Ramos (cell line): ENCODE measurements around the gene LAYN.

Experiments used
- in situ Hi-C: fragments of 300-500 bp; cut with MboI; formaldehyde crosslinking; loops from one replicate; pipeline ENCODE4 v1.14.3; 2022; ENCODE audit warnings: low sequenced_read_pairs; ENCODE audit not compliant: unreplicated experiment

Gene LAYN

DNA sequence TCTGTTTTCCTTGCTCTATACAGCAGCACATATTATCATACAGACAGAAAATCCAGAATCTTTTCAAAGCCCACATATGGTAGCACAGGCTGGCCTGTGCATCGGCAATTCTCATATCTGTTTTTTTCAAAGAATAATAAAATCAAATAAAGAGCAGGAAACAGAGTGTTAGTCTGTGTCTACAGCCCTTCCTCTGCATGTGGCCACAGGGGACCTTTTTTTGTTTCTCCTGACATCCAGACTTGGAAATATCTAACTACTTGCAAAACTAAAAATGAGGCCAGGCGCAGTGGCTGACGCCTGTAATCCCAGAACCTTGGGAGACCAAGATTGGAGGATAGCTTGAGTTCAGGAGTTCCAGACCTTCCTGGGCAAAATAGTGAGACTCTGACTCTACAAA, 20.3 kb downstream of the LAYN start:
- in situ Hi-C loops, result no loop called here

- in situ Hi-C loops, result no loop called here
Measured at GRCh38 chr11:111561306-111561705, 20.8 kb downstream of the LAYN start.

DNA sequence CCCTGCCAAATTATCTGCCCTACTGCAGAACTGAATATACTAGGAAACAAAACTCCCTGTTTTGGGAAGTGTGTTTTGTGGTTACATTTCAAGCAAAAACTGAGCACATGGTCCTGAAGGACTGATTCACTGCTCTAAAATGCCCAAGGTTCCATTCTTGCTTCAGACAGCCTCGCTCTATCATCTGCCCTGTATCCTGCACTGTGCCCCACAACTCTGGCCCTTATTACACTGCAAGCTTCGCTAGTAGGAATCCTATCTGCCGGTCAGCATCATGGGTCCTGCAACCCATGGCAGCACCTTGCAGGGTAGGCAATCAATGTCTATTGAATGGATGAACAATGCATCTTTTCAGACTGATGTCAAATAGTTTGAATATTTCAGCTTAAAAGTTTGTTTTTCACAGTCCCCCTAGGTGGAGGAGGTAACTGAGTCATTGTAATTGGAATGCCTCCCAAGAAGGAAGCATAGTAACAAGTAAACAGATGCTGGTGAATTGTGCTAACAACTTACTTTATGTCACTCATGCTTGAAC, 21.3 kb downstream of the LAYN start:
- in situ Hi-C loops, result no loop called here

GRCh38 chr11:111562692-111563389, 22.3 kb downstream of the LAYN start:
- in situ Hi-C loops, result no loop called here

DNA sequence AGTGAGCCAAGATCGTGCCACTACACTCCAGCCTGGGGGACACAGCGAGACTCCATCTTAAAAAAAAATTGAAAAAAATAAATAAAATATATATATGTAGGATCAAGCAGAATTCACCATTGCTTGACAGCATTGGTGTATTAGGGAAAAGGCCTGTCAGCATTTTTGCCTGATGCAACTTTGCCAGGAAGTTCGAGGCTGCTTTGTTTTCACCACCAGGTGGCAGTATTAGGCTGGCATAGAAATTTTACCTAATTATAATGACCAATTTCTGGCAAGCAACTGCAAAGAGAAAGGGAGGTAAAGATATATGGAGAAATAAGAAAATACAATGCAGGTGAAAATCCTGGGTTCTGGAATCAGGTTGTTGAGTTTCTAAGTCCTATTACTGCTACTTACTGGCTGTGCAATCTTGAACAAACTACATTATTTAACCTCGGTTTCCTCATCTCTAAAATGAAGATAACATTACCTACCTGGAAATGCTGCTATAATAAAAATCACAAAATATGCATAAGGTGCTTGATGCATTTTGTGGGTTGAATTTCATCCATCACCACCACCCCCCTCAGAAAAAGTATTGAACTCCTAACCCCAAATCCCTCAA, 24.7 kb downstream of the LAYN start:
- in situ Hi-C loops, result no loop called here

GRCh38 chr11:111566324-111566723, 25.8 kb downstream of the LAYN start:
- in situ Hi-C loops, result no loop called here

DNA sequence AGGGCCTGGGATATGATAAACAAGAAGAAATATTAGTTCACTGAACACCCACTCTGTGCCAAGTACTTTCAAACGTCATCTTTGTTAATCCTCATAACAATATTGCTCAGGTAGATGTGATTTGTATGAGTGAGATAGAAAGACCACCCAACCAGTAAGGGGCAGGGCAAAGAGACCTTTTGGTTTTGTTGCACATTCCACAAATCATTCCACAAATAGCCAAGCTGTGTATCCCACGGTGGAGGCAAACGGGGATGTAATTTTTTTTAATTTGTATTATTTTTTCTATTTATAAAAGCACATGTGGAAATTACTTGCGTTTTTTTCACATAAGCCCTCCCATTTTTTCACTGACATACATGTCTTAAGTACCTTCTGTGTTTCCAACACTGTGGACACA, 29.0 kb downstream of the LAYN start:
- in situ Hi-C loops, result no loop called here

- in situ Hi-C loops, result no loop called here
Measured at GRCh38 chr11:111570796-111571195, 30.3 kb downstream of the LAYN start.

- in situ Hi-C loops, result no loop called here
Measured at GRCh38 chr11:111571829-111572501, 31.4 kb downstream of the LAYN start.

GRCh38 chr11:111572581-111572980, 32.1 kb downstream of the LAYN start:
- in situ Hi-C loops, result no loop called here

- in situ Hi-C loops, result no loop called here
Measured at GRCh38 chr11:111573821-111574249, 33.3 kb downstream of the LAYN start.

DNA sequence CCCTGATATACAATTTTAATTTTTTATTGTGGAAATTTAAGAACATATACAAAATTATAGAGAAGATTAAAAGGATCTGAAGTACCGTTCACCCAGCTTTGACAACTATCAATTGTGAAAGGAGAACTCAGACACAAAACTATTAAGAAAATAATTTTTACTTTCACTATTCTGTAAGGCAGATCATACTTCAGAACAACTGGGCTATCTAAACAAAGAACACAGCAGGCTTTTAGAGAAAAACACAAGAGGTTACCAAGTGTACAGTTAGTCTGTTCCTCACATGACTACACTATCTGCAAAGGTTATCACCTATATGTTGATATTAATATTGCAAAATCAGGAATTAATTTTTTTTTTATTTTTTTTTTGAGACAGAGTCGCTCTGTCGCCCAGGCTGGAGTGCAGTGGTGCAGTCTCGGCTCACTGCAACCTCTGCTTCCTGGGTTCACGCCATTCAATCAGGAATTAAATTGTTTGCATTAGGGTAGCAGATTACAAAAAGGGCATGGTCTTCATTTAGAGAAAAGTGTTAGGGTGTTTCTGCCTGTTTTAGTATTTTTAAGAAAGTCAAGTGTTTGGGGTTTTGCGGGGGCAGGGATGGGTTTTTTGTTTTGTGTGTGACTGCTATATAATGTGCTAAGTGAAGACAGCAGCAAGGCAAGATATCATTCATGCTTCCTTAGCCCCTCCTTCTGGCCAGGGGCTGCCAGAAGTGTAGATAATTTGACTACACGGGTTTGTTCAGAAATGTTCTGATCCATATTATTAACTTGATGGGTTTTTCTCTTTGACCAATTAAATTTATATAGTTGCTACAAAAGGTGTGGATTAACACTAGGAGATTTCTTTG, 34.1 kb downstream of the LAYN start:
- in situ Hi-C loops, result no loop called here

DNA sequence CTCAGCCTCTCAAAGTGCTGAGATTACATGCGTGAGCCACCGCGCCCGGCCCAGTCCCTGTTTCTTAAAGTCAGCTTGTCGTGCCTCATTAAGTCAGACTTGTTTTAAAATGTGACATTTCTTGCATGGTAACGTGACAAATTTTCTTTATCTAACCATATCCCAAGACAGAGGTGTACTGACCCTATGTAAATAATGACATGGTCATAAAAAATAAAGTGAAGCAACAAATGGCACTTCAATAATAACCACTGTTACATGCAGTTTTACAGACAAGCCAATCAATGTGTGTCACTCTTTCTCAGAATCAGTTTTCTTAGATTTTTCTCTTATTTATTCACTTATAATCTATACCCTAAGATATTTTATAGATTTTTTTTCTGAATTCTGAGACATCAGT, 35.2 kb downstream of the LAYN start:
- in situ Hi-C loops, result no loop called here

DNA sequence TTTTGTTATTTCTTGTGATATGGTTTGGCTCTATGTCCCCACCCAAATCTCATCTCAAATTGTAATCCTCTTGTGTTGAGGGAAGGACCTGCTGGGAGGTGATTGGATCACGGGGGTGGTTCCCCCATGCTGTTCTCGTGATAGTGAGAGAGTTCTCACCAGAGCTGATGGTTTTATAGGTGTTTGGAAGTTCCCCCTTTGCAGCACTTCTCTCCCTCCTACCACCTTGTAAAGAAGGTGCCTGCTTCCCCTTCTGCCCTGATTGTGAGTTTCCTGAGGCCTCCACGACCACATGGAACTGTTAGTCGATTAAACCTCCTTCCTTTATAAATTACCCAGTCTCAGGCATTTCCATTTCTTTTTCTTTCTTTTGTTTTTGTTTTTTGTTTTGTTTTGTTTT, 37.3 kb downstream of the LAYN start:
- in situ Hi-C loops, result no loop called here

DNA sequence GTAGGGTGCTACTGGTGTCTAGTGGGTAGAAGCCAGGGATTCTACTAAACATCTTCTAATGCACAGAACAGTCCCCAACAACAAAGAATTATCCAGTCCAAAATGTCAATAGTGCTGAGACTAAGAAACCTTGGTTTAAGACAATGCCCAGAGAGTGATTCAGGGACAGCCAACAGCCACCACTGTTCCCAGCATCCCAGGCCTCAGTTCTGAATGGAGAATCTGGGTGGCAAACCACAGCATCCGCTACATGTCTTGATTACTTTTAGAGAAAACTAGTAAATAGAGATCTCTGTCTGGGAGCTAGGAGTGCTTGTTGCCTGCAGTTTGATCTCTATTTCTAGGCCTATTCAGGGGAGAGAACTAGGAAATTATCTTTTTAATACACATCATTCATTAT, 40.8 kb downstream of the LAYN start:
- in situ Hi-C loops, result no loop called here

DNA sequence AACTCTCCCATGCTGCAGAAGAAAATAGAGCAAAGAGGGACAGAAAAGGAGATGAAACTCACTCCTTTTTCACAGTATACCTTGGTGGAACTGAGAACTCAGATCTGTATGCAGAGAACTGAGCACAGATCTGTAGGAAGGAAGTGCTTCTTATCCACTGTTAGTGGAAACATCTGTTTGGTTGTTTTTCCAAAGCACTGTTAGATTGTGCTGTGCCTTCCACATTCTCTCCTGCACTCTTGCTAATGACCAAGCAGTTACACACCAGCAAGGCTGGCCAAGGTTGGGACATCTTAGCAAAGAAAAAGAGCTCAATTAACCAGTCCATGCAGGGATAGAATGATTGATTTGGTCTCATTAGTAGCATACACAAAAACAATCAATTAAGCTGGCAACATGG, 41.6 kb downstream of the LAYN start:
- in situ Hi-C loops, result no loop called here

- in situ Hi-C loops, result no loop called here
Measured at GRCh38 chr11:111582881-111583280, 42.4 kb downstream of the LAYN start.

DNA sequence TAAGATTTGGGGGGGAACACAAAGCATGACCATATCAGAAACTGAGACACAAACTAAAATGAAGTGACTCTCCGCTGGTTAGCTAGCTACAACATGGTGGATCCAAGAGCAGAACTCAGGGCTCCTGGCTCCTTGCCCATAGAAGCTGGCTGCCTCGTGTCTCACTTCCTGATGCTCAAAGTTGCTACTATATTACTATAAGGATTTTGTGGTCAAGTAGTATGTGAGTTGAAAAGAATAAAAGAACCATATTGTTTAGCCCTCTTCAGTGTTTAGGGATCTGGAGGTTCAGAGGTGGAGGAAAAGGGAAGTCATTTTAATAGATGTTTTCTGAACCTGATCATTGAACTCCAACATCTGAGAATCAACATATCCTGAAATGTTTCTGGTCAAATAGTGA, 44.9 kb downstream of the LAYN start:
- in situ Hi-C loops, result loop anchor here (5.0 kb wide), 1 partner anchor 257 kb away; no protein-coding TSS in a partner anchor

- in situ Hi-C loops, result loop anchor here (5.0 kb wide), 1 partner anchor 256 kb away; no protein-coding TSS in a partner anchor
Measured at GRCh38 chr11:111586388-111586831, 45.9 kb downstream of the LAYN start.

DNA sequence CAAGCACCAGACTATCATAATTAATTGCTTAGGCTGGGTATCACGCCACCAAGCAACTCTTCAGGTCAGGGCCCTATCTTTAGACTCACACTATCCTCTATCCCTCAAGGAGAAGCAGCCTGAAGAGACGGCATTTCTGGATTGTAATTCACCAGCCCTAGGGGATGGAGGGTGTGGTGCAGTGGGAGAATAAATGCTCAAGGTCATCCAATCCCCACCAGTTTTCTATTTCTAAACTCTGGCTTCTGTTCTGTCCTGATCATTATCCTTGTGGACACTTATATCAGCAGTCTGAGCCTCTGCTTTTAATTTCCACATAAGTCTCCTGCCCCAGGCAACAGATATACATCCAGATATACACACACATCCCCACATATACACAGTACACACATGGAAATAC, 48.6 kb downstream of the LAYN start:
- in situ Hi-C loops, result loop anchor here (5.0 kb wide), 1 partner anchor 253 kb away; no protein-coding TSS in a partner anchor
